A204.1 (cell line): ENCODE data around the gene RFX7.
"Not testable (repeated sequence)": the region's sequence is repeated elsewhere in the genome, so short reads cannot be mapped to it uniquely, and the experiment has no call there.

Source experiments
- FAIRE-seq: peaks from 2 replicates; lab custom pipeline; 2012; peaks lifted over from hg19 to GRCh38; lab: Jason Lieb, UNC

The RFX7 gene

GRCh38 chr15:56205061-56205876 lies 38.4 kb downstream of the RFX7 start:
- FAIRE-seq = no peak

GRCh38 chr15:56203312-56203922 lies 40.3 kb downstream of the RFX7 start:
- not testable (repeated sequence) for FAIRE-seq

GRCh38 chr15:56202701-56203100 lies 41.0 kb downstream of the RFX7 start:
- FAIRE-seq = no peak

- FAIRE-seq = no peak
These were observed 44.6 kb downstream of the RFX7 start for GRCh38 chr15:56199038-56199437.

- no peak for FAIRE-seq
These were observed 49.6 kb downstream of the RFX7 start for GRCh38 chr15:56194035-56194434.

- FAIRE-seq = no peak
These were observed 50.8 kb downstream of the RFX7 start for GRCh38 chr15:56192659-56193442.

- FAIRE-seq = no peak
These were observed 56.0 kb downstream of the RFX7 start for GRCh38 chr15:56187665-56188064.

- no peak for FAIRE-seq
These were observed 57.7 kb downstream of the RFX7 start for GRCh38 chr15:56185980-56186379.

- FAIRE-seq = no peak
These were observed 59.2 kb downstream of the RFX7 start for GRCh38 chr15:56184516-56184915.

- FAIRE-seq = no peak
These were observed 62.8 kb downstream of the RFX7 start for GRCh38 chr15:56180851-56181250.

GRCh38 chr15:56176996-56177395 lies 66.7 kb downstream of the RFX7 start:
- no peak for FAIRE-seq

GRCh38 chr15:56175788-56176187 lies 67.9 kb downstream of the RFX7 start:
- no peak for FAIRE-seq

GRCh38 chr15:56174649-56175048 lies 69.0 kb downstream of the RFX7 start:
- FAIRE-seq = no peak

GRCh38 chr15:56168394-56168793 lies 75.3 kb downstream of the RFX7 start:
- no peak for FAIRE-seq

- no peak for FAIRE-seq
These were observed 78.4 kb downstream of the RFX7 start for GRCh38 chr15:56165234-56165633.

- FAIRE-seq = no peak
These were observed 82.7 kb downstream of the RFX7 start for GRCh38 chr15:56160966-56161365.

GRCh38 chr15:56156877-56157276 lies 86.8 kb downstream of the RFX7 start:
- FAIRE-seq = no peak

GRCh38 chr15:56155278-56155677 lies 88.4 kb downstream of the RFX7 start:
- not testable (repeated sequence) for FAIRE-seq

- FAIRE-seq = not testable (repeated sequence)
These were observed 88.9 kb downstream of the RFX7 start for GRCh38 chr15:56154768-56155167.

- no peak for FAIRE-seq
These were observed 93.5 kb downstream of the RFX7 start for GRCh38 chr15:56150204-56150603.

GRCh38 chr15:56148064-56148463 lies 95.6 kb downstream of the RFX7 start:
- no peak for FAIRE-seq

GRCh38 chr15:56146756-56147155 lies 96.9 kb downstream of the RFX7 start:
- no peak for FAIRE-seq

- FAIRE-seq = no peak
These were observed 115.6 kb downstream of the RFX7 start for GRCh38 chr15:56128081-56128480.
